Measurements from ENCODE around the gene ADAP1. TPM values are rescaled to one million over a fixed set of nuclear protein-coding genes. Genes with fewer than 3 reads are reported as not detected.
"Not testable (repeated sequence)": the region's sequence is repeated elsewhere in the genome, so short reads cannot be mapped to it uniquely, and the experiment has no call there.

The ADAP1 gene
- total and polyA plus RNA-seq, 8 donors = 2.2 to 169 (median 22.6) TPM

DNA sequence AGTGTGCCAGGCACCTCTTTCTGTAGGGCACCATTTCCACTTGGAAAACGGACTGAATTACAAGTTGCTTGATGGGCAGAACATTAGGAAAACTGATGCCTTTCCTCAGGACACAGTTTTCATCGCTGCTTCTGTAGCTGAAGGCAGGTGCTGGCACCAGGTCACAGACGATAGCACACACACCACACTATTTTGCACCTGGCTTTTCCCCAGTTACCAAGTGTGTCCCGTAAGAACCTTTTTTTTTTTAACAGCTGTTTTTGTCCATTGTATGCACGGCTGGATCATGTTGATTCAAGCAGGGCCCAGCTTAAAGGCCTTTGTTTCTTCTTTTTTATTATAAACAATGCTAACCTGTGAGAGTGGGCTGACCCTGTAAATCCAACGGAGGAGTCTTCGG lies 79.4 kb downstream of the ADAP1 start:
- Histone ChIP-seq H3K4me1 (peaks cover 35 to 74% (median 56%) of the 10 kb centered on the region in 4 donors), H3K9me3 (no peaks in the 10 kb centered on the region), H3K36me3 (peaks cover 23 to 32% (median 31%) of the 10 kb centered on the region in 4 donors), H3K27me3 (no peaks in the 10 kb centered on the region), H3K4me3 (no peak overlapping the region), H3K27ac (peak overlapping the region; percentile 80 to 95 (median 84))
- intact Hi-C loops (cut with DNase I; ENCODE audit: low total_unique reads) = no loop called here
- no peak for DNase-seq
- TF ChIP-seq POLR2AphosphoS5 (IDR thresholded peaks at IDR 0.05) = no peak
- TF ChIP-seq EP300 (IDR thresholded peaks at IDR 0.05) = no peak
- TF ChIP-seq CTCF (IDR thresholded peaks at IDR 0.05) = no peak
- no peak for TF ChIP-seq POLR2A (IDR thresholded peaks at IDR 0.05)
- WGBS, 5 donors = 45 to 66% (median 52%) methylated on average over 7 of the region's 7 CpGs

DNA sequence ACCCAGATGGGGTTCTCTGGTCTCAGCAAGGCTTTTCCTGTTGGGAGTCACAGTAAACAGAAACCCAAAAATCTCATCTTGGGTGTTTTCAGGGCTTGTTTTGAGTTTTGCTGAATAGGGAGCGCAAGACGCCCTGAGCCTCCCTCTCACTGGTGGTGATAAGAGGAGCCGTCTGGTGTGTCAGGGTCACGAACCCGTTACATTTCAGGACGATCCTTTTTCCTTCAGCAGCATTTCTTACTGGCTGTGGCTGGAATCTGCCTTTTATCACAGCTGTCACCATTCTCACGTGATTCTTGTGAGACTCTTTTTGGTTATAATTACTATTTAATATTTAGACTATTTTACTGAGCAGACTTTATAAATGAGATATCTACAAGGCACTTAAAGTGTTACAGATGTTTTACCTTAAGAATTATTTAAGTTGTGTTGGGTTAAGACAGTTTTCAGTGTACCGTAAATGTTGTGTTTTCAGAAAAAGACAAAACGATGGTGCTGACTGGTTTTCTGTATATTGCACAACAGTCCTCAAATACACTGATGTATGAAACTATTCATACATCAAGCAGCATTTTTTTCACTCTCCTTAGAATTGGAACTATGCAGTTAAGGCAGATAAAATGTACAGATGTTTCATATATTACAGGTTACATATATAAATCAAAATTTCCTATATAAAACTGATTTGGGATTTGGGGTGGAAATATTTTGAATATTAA lies 80.3 kb downstream of the ADAP1 start:
- intact Hi-C loops (cut with DNase I; ENCODE audit: low total_unique reads) = loop anchor here (5.0 kb wide), 1 partner anchor 87 kb away; no protein-coding TSS in a partner anchor
- H3K27me3 ChIP-seq = no peaks in the 10 kb centered on the region
- no peak overlapping the region for H3K4me3 ChIP-seq
- DNase-seq = peak in 1 of 2 donors; percentile 63
- 77 to 84% (median 82%) methylated on average over 9 of the region's 9 CpGs for WGBS, 5 donors
- peaks cover 35 to 72% (median 54%) of the 10 kb centered on the region in 4 donors for H3K4me1 ChIP-seq
- peaks cover 31 to 40% (median 39%) of the 10 kb centered on the region in 4 donors for H3K36me3 ChIP-seq
- H3K27ac ChIP-seq = peak overlapping the region; percentile 59 to 95 (median 74)
- TF ChIP-seq POLR2A (IDR thresholded peaks at IDR 0.05) = no peak
- H3K9me3 ChIP-seq = no peaks in the 10 kb centered on the region

- TF ChIP-seq CTCF (IDR thresholded peaks at IDR 0.05) (peak in 6 of 7 experiments; percentile 25 to 99 (median 92)), EP300 (IDR thresholded peaks at IDR 0.05) (no peak), POLR2AphosphoS5 (IDR thresholded peaks at IDR 0.05) (peak; percentile 70 to 96 (median 87))
- peak; percentile 92 to 94 for DNase-seq
- intact Hi-C loops (cut with DNase I; ENCODE audit: low total_unique reads) = loop anchor here (5.0 kb wide), 1 partner anchor 86 kb away; no protein-coding TSS in a partner anchor
- Histone ChIP-seq H3K4me1 (peaks cover 32 to 71% (median 52%) of the 10 kb centered on the region in 4 donors), H3K36me3 (peaks cover 32 to 44% (median 42%) of the 10 kb centered on the region in 4 donors), H3K27me3 (no peaks in the 10 kb centered on the region), H3K9me3 (no peaks in the 10 kb centered on the region), H3K27ac (peak overlapping the region; percentile 59 to 95 (median 74)), H3K4me3 (no peak overlapping the region)
- WGBS, 5 donors = 26 to 30% (median 28%) methylated on average over 18 of the region's 18 CpGs
These were observed 81.0 kb downstream of the ADAP1 start for GRCh38 chr7:873367-874002.

- not testable (repeated sequence) for H3K9me3 ChIP-seq, H3K4me3 ChIP-seq, DNase-seq, H3K27me3 ChIP-seq
- intact Hi-C loops (cut with DNase I; ENCODE audit: low total_unique reads) = loop anchor here (5.0 kb wide), 1 partner anchor 85 kb away; no protein-coding TSS in a partner anchor
- Histone ChIP-seq H3K36me3 (peaks cover 35 to 50% (median 48%) of the 10 kb centered on the region in 4 donors), H3K27ac (peak overlapping the region in 4 of 5 donors; percentile 66 to 95 (median 84)), H3K4me1 (peaks cover 31 to 70% (median 51%) of the 10 kb centered on the region in 4 donors)
- 85 to 91% (median 89%) methylated on average over 19 of the region's 19 CpGs for WGBS, 5 donors
These were observed 81.8 kb downstream of the ADAP1 start for GRCh38 chr7:872685-873084.

GRCh38 chr7:871900-872537 lies 82.5 kb downstream of the ADAP1 start:
- intact Hi-C loops (cut with DNase I; ENCODE audit: low total_unique reads) = loop anchor here (5.0 kb wide), 1 partner anchor 85 kb away; no protein-coding TSS in a partner anchor
- no peaks in the 10 kb centered on the region for H3K27me3 ChIP-seq
- WGBS, 5 donors = 65 to 79% (median 79%) methylated on average over 12 to 14 of the region's 14 CpGs
- peak overlapping the region in 4 of 5 donors; percentile 66 to 95 (median 84) for H3K27ac ChIP-seq
- H3K4me1 ChIP-seq = peaks cover 36 to 72% (median 54%) of the 10 kb centered on the region in 4 donors
- TF ChIP-seq POLR2A (IDR thresholded peaks at IDR 0.05) = no peak
- no peak for TF ChIP-seq POLR2AphosphoS5 (IDR thresholded peaks at IDR 0.05)
- no peak for TF ChIP-seq CTCF (IDR thresholded peaks at IDR 0.05)
- TF ChIP-seq EP300 (IDR thresholded peaks at IDR 0.05) = no peak
- peaks cover 37 to 56% (median 53%) of the 10 kb centered on the region in 4 donors for H3K36me3 ChIP-seq
- H3K9me3 ChIP-seq = no peaks in the 10 kb centered on the region
- H3K4me3 ChIP-seq = no peak overlapping the region
- DNase-seq = no peak
